ENCODE results near the gene DOCK4.

- TF ChIP-seq POLR2AphosphoS5 (IDR thresholded peaks at IDR 0.05) (no peak), POLR2A (IDR thresholded peaks at IDR 0.05) (no peak)
Observed at GRCh38 chr7:112193915-112194502, 12.2 kb downstream of the DOCK4 start.
